ENCODE measurements around the gene CNN2. TPM values are rescaled to one million over a fixed set of nuclear protein-coding genes. Genes with fewer than 3 reads are reported as not detected.

CNN2 gene
- total and polyA plus RNA-seq, 2 of the 4 experiments (the other 2 are of a cell fraction) = 272 to 395 TPM

DNA sequence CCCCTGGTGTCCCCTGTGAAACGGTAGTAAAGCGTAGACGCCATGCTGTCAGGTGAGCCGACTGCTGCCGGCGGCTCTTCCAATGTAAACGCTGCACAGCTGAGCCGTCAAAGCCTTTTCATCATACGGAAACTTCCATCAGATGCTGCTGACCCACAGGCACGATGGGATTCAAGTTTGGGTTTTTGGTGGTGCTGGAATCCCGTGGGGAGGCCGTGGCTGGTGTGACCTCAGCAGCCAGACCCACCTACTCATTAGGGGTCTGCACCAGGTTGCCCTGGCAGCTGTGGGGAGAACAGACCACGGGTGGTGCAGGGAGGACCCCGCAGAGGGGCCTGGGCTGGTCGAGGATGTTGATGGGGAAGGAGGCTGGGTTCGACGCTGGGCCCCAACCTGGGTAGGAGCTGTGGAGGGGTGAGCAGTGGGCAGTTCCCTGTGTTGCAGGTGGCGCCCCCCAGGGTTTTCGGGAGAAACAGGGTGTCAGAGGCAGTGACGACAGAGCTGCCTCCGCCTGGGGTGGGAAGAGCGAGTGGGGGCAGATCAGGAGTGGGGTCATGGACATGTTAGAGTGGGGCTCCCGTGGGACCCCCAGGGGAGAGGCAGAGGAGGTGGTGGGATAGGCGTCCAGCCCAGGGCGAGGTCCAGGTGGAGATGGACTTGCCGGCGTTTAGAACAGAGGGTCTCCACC, 19.6 kb upstream of the CNN2 start:
- peaks cover 29% of the 10 kb centered on the region for H4K20me1 ChIP-seq (ENCODE audit: insufficient read depth, low read length)
- no peak for TF ChIP-seq RFX5 (IDR thresholded peaks at IDR 0.05; ENCODE audit: low read depth, low read length)
- TF ChIP-seq, protein P1, sequence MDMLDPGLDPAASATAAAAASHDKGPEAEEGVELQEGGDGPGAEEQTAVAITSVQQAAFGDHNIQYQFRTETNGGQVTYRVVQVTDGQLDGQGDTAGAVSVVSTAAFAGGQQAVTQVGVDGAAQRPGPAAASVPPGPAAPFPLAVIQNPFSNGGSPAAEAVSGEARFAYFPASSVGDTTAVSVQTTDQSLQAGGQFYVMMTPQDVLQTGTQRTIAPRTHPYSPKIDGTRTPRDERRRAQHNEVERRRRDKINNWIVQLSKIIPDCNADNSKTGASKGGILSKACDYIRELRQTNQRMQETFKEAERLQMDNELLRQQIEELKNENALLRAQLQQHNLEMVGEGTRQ (IDR thresholded peaks at IDR 0.05; ENCODE audit: low read depth, low read length) = no peak
- no peak for TF ChIP-seq NFE2L2 (IDR thresholded peaks at IDR 0.05; ENCODE audit: low read depth, low read length)
- no peak for TF ChIP-seq MAZ (IDR thresholded peaks at IDR 0.05; ENCODE audit: borderline replicate concordance, low read depth, low read length)
- TF ChIP-seq, protein P2, sequence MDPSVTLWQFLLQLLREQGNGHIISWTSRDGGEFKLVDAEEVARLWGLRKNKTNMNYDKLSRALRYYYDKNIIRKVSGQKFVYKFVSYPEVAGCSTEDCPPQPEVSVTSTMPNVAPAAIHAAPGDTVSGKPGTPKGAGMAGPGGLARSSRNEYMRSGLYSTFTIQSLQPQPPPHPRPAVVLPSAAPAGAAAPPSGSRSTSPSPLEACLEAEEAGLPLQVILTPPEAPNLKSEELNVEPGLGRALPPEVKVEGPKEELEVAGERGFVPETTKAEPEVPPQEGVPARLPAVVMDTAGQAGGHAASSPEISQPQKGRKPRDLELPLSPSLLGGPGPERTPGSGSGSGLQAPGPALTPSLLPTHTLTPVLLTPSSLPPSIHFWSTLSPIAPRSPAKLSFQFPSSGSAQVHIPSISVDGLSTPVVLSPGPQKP (IDR thresholded peaks at IDR 0.05; ENCODE audit: borderline replicate concordance, low read depth, low read length) = no peak
- no peak for TF ChIP-seq MXI1 (IDR thresholded peaks at IDR 0.05; ENCODE audit: borderline replicate concordance, low read depth, low read length)
- no peak overlapping the region for H3K56ac ChIP-seq (ENCODE audit: extremely low read depth, insufficient read depth, low read length)
- H2BK15ac ChIP-seq (ENCODE audit: low read depth, low read length) = no peak overlapping the region
- 0 out of 2 replicates have a peak, but pooled peaks cover 2% of the 10 kb centered on the region for H3K27me3 ChIP-seq (ENCODE audit: control insufficient read depth, insufficient read depth, low read length)
- no peak overlapping the region for H3K18ac ChIP-seq (ENCODE audit: low read depth, low read length)
- no peaks in the 10 kb centered on the region for H3K9me1 ChIP-seq (ENCODE audit: insufficient read depth, low read length)
- peaks cover 17% of the 10 kb centered on the region for H3K4me1 ChIP-seq (ENCODE audit: control insufficient read depth, insufficient read depth, low read length)
- no peak overlapping the region for H2BK20ac ChIP-seq (ENCODE audit: low read depth, low read length)
- H3K4ac ChIP-seq (ENCODE audit: low read depth, low read length) = no peak overlapping the region
- H2BK120ac ChIP-seq (ENCODE audit: low read depth, low read length) = no peak overlapping the region
- H2AFZ ChIP-seq (replicated peaks; ENCODE audit: low read length, poor library complexity) = no peak overlapping the region
- H3K14ac ChIP-seq (replicated peaks; ENCODE audit: low read depth, low read length) = no peak overlapping the region
- no peaks in the 10 kb centered on the region for H3K9me3 ChIP-seq (ENCODE audit: control insufficient read depth, insufficient read depth, low read length)
- H2BK5ac ChIP-seq (ENCODE audit: low read depth, low read length, poor library complexity, severe bottlenecking) = no peak overlapping the region
- peak overlapping the region; percentile 42 for H2AK9ac ChIP-seq (replicated peaks; ENCODE audit: low read depth, low read length, poor library complexity)
- H4K91ac ChIP-seq (ENCODE audit: insufficient read depth, low read depth, low read length) = no peak overlapping the region
- intact Hi-C loops (cut with micrococcal nuclease) (no loop called here), dilution Hi-C loops (cut with HindIII; ENCODE audit: low sequenced_read_pairs, unreplicated experiment) (no loop called here), in situ Hi-C loops (cut with MboI; ENCODE audit: low sequenced_read_pairs) (no loop called here)
- no peak overlapping the region for H2AK5ac ChIP-seq (ENCODE audit: low read depth, low read length)
- ATAC-seq (ENCODE audit: low read depth) (no peak), DNase-seq (no peak)
- H3K9ac ChIP-seq (ENCODE audit: low read depth, low read length) = no peak overlapping the region
- no peak overlapping the region for H4K8ac ChIP-seq (ENCODE audit: low read depth in 2 of 2, low read length in 2 of 2)
- H3K27ac ChIP-seq (ENCODE audit: insufficient read depth, low read length) = no peak overlapping the region
- ChIA-PET POLR2A (ENCODE audit: unreplicated experiment) (no interaction called here), CTCF (no interaction called here)
- no peak overlapping the region for H3K23ac ChIP-seq (ENCODE audit: low read depth, low read length)
- H3K36me3 ChIP-seq (ENCODE audit: control insufficient read depth, insufficient read depth, low read length) = peaks cover 18% of the 10 kb centered on the region; the same call in 1 of the 2 replicates
- no peak overlapping the region for H3K4me2 ChIP-seq (ENCODE audit: low read depth, low read length)
- 80% methylated on average over 16 of the region's 27 CpGs; no CpG with 5 or more reads in 1 of the 2 experiments for WGBS, 2 experiments (ENCODE audit: extremely low coverage in 2 of 2, insufficient read length in 1 of 2)
- H3K4me3 ChIP-seq (ENCODE audit: insufficient read depth, low read depth, low read length) = no peak overlapping the region
- no peak overlapping the region for H4K5ac ChIP-seq (ENCODE audit: low read depth, low read length)
- H3K79me1 ChIP-seq (ENCODE audit: low read depth in 1 of 2, low read length in 2 of 2) = peaks cover 0 to 8% of the 10 kb centered on the region in 2 experiments; a peak in 2 of 4 replicates
- BruUV-seq (replicated peaks) = no TSS peak
